HG03571 (cell line): ENCODE results near the gene TGFBRAP1.
"Not testable (repeated sequence)": the region's sequence is repeated elsewhere in the genome, so short reads cannot be mapped to it uniquely, and the experiment has no call there.

Source experiments
- ATAC-seq: cut with Tn5 transposase; IDR thresholded peaks from one replicate; pipeline ENCODE4 v1.9.1; 2021; ENCODE audit not compliant: unreplicated experiment

The TGFBRAP1 gene

DNA sequence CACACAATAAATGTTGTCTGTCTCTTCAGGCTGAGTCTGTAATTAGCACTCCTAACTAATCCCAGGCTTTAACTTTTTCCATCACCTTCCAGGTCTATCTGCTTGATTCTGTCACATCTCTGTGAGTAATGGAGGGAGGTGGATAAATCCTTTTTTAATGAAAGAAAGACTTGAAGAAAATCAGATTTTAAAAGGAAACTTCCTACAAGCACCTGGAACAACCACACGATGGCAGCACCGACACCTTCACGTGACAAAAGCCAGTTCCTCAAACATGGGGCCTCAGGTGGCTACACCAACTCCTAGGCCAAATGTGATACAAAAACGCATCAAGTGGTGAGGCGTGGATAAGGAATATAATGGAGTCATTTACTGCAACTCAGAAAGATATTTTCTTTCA, 41.8 kb downstream of the TGFBRAP1 start:
- ATAC-seq: no peak

GRCh38 chr2:105283532-105283931, 46.0 kb downstream of the TGFBRAP1 start:
- no peak for ATAC-seq

DNA sequence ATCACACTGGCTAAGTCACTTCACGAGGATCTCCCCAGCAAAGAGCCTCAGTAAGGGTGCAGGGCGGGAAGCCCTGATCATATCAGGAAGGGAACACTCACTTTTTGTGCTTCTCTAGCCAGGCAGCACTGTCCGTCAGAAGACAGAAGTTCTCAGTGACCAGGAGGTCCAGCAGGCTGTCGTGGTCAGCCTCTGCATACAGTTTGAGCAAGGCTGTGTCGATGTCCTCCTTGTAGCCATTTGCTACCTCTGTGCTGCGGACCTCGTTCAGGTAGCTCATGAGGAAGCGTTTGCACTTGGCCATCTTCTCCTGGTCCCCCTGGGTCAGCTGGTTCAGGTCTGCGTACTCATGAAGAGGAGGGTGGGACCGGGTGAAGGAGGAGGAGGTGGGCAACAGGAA, 49.3 kb downstream of the TGFBRAP1 start:
- no peak for ATAC-seq

DNA sequence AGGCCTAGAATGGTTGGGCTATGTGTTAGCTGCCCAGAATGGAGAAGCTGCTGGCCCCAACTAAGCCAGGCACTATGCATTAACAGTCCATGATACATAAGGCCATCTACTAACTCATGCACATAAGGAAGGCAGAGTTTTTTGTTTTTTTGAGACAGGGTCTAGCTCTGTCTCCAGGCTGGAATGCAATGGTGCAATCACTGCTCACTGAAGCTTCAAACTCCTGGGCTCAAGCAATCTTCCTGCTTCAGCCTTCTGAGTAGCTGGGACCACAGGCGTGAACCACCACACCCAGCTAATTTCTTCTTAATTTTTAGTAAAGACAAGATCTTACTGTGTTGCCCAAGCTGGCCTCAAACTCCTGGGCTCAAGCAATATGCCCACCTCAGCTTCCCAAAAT, 50.4 kb downstream of the TGFBRAP1 start:
- ATAC-seq: no peak

DNA sequence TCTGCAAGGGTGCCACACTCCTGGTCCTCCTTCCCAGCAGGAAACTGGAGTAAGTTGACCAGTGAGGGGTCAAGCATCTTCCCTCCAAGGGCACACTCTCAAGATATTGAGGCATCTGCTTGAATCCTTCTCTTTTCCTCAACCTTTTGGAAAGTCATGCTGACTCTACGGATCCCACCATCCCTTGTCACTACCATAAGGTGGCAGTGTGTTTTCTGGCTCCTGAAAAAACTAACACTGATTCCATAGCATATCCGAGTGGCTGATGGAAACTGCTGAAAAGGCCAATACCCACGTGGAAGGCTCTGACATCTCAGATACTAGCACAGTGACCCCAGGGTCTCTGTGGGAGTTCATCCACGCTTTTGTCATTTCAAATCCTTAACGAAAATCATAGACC, 50.9 kb downstream of the TGFBRAP1 start:
- ATAC-seq: no peak

DNA sequence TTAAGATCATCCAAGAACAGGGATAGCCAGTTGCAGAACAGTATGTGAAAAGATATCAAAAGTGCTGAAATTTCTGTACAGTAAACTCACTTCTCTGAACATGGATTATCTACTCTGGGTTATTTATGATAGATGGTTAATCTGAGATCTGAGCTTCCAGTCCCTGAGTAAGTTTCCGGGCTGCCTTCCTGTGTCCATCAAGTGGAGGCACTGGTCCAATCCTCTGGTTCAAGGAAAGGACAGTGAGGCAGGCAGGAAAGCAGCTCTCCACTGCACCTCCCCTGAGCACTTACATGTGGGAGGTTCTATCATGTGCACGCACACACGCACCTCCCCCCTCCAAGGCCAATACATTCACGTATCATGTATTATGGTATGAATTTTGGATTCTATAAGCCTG, 55.5 kb downstream of the TGFBRAP1 start:
- ATAC-seq: no peak

GRCh38 chr2:105272176-105272575, 57.4 kb downstream of the TGFBRAP1 start:
- ATAC-seq: no peak

DNA sequence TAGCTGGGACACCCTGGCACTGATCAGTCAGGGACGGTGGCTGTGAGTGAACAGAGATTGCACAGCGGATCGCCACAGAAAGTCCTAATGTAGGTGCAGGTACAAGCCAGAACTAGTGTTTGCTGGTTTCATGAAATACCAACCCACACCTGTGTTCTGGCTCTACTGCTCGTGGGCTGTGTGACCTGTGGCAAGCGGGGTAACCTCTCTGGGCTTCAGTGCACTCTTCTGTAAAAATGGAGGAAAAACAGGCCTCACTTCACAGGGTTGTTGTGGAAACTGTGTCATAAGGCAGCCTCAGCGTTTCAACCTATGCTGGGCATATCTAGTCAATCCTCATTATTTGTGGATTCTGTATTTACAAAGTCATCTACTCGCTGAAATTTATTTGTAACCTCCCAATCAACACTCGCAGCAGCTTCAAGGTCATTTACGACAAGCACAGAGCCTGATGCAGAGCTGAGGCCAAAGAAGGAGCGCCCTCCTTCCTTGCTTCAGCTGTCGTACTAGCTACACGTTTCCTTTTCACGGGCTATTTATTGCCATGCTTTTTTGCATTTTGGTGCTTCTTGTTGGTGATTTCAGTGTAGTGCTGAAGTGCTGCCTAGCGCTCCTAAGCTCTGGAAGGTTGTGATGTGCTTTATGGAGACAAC, 58.0 kb downstream of the TGFBRAP1 start:
- no peak for ATAC-seq

DNA sequence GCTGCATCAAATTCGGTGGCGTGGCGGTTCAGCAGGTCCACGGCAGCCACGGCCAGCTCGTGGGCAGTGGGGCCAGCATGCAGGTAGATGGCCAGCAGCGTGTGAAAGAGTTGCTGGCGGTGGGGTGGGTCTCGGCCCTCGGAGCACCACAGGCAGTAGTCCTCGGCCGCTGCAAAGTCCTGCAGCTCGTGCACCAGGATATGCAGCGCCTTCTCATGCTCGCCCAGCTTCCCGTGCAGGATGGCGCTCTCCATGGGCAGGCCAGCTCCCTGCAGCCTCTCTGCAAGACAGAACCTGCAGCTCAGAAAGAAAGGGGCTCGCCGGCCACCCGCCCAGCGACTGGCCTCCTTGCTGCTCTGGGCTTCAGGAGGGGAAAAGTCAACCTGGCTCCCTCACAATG, 60.1 kb downstream of the TGFBRAP1 start:
- no peak for ATAC-seq

DNA sequence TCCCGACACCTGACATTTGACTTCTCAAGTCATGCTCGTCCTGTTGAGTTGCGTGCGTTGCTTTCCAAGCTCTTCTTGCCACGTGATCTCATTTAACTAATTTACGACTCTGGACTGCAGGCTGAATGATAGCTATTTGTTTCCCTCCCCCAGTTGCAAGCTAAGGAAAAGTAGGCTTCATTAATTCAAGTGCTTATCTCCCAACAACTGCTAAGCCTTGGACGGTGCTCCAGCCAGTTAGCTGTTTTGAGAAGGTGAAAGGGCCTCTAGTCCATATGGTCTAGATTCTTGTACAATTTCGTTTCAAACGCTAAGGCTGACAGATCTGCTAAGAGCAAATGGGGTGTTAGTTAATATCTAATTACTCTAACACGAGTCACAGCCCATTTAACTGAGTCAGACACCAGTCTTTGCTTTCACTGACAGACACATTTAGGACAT, 66.9 kb downstream of the TGFBRAP1 start:
- no peak for ATAC-seq

GRCh38 chr2:105261061-105261460, 68.5 kb downstream of the TGFBRAP1 start:
- ATAC-seq: no peak

DNA sequence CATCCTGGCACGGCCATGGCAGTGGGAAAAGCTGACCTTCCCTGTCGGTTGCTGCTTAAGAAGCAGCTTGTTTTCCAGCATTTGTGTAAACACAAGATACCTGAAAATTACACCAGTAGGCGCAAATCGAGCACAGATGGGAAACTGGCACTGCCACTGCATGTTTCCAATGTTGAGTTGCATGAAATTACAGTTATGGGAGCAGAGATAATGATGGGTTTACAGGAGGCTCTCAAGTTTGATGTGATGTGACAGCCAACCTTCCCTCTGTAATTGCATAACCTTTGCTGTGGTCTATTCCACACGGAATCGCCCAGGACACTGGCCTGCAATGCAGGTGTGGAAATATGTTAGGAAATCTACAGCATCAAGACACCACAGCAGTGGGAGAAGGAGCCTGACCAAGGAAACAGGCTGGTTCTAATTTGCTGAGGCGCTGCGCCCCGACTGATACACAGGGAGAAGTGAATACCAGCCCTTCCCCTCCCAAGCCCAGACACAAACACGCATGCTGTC, 70.6 kb downstream of the TGFBRAP1 start:
- ATAC-seq: no peak

- ATAC-seq: no peak
Observed at GRCh38 chr2:105257981-105258380, 71.6 kb downstream of the TGFBRAP1 start.

DNA sequence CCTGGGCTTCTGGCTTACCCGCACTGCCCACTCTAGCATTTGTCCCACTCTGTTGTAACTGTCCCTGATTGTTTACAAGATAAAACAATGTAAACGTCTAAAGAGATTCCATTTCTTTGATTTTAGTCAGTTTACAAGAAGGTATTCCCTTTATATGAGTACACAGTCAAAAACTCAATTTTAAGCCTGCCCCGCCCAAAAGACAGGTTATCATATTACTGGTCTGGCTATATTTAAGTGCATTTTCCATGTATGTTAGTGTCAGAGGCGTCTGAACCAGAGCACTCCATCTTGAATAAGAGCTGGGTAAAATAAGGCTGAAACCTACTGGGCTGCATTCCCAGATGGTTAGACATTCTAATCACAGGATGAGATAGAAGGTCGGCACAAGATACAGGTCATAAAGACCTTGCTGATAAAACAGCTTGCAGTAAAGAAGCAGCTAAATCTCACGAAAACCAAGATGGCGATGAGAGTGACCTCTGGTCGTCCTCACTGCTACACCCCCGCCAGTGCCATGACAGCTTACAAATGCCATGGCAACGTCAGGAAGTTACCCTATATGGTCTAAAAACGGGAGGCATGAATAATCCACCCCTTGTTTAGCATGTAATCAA, 73.0 kb downstream of the TGFBRAP1 start:
- ATAC-seq: no peak

GRCh38 chr2:105255979-105256378, 73.6 kb downstream of the TGFBRAP1 start:
- no peak for ATAC-seq

DNA sequence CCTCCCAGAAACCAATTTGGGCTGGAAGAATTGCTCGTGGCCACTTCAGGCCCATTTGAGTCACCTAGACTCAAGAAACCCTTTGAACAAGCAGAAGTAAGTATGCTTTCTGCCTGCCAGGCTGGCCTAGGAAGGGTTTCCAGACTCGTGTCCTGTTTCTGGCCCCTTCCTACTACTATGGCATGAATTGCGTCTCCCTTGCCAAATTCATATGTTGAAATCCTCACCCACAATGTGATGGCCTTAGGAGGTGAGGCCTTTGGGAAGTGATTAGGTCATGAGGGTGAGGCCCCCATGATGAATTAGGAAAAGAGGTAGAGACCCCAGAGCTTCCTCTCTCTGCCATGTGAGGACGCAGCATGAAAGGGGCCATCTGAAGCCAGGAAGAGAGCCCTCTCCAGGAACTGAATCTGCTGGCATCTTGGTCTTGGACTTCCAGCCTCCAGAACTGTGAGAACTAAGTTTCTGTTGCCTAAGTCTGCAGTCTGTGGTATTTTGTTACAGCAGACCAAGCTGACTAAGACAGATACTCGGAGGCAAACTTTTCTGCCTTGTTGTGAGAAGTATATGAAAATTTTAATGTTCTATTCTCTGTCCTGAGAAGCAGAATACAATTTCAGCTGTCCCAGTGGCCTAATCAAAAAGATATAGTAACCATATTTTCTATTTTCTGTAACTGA, 74.9 kb downstream of the TGFBRAP1 start:
- ATAC-seq: no peak

- no peak for ATAC-seq
Observed at GRCh38 chr2:105252271-105252670, 77.3 kb downstream of the TGFBRAP1 start.

- ATAC-seq: not testable (repeated sequence)
Observed at GRCh38 chr2:105251016-105251648, 78.4 kb downstream of the TGFBRAP1 start.

- no peak for ATAC-seq
Observed at GRCh38 chr2:105249891-105250290, 79.6 kb downstream of the TGFBRAP1 start.

DNA sequence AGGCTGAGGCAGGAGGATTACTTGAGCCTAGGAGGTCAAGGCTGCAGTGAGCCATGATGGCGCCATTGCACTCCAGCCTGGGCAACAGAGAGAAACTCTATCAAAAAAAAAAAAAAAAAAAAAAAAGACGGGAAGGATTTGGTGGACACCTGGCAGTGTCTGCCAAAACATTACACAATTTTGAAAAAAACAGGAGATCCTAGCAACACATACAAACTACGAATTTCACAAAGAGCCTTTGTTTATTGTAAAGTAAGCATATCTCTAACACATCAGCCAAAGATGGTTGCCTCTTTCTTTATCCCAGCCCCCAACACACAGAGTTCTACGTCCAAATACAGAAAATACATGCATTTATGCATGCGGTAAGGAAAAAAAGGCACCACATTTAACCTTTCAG, 80.4 kb downstream of the TGFBRAP1 start:
- no peak for ATAC-seq

GRCh38 chr2:105248316-105249070, 81.0 kb downstream of the TGFBRAP1 start:
- ATAC-seq: no peak
